HL-60/S4 treated with phorbol 12-myristate 13-acetate at 8.2 ng/mL for 4 days and 3 days (cell line): ENCODE data around the gene AKR1C2.
"Not testable (repeated sequence)": the region's sequence is repeated elsewhere in the genome, so short reads cannot be mapped to it uniquely, and the experiment has no call there.

Experiments
- in situ Hi-C: fragments of 300-500 bp; cut with MboI; formaldehyde crosslinking; loops from 2 replicates; pipeline ENCODE4 v1.15.0; 2022; ENCODE audit warnings: low sequenced_read_pairs

The AKR1C2 gene

GRCh38 chr10:4990217-4990616 lies 13.4 kb downstream of the AKR1C2 start:
- in situ Hi-C loops: no loop called here

- in situ Hi-C loops: not testable (repeated sequence)
These were observed 15.5 kb downstream of the AKR1C2 start for GRCh38 chr10:4988000-4988641.

- in situ Hi-C loops: no loop called here
These were observed 18.6 kb downstream of the AKR1C2 start for GRCh38 chr10:4984971-4985594.

- in situ Hi-C loops: no loop called here
These were observed 19.4 kb downstream of the AKR1C2 start for GRCh38 chr10:4984223-4984622.

GRCh38 chr10:4983615-4984216 lies 19.9 kb downstream of the AKR1C2 start:
- in situ Hi-C loops: no loop called here

- in situ Hi-C loops: no loop called here
These were observed 20.9 kb downstream of the AKR1C2 start for GRCh38 chr10:4982764-4983226.

- in situ Hi-C loops: no loop called here
These were observed 21.8 kb downstream of the AKR1C2 start for GRCh38 chr10:4981722-4982471.

- in situ Hi-C loops: no loop called here
These were observed 22.9 kb downstream of the AKR1C2 start for GRCh38 chr10:4980793-4981192.

GRCh38 chr10:4978870-4979269 lies 24.8 kb downstream of the AKR1C2 start:
- in situ Hi-C loops: no loop called here

- in situ Hi-C loops: no loop called here
These were observed 26.6 kb downstream of the AKR1C2 start for GRCh38 chr10:4977025-4977424.

- in situ Hi-C loops: not testable (repeated sequence)
These were observed 29.3 kb downstream of the AKR1C2 start for GRCh38 chr10:4974400-4974799.

GRCh38 chr10:4973294-4973693 lies 30.4 kb downstream of the AKR1C2 start:
- in situ Hi-C loops: not testable (repeated sequence)

GRCh38 chr10:4972369-4973142 lies 31.1 kb downstream of the AKR1C2 start:
- in situ Hi-C loops: not testable (repeated sequence)

GRCh38 chr10:4970362-4970761 lies 33.3 kb downstream of the AKR1C2 start:
- in situ Hi-C loops: not testable (repeated sequence)

- in situ Hi-C loops: not testable (repeated sequence)
These were observed 34.4 kb downstream of the AKR1C2 start for GRCh38 chr10:4969289-4969688.

- in situ Hi-C loops: not testable (repeated sequence)
These were observed 36.5 kb downstream of the AKR1C2 start for GRCh38 chr10:4967189-4967588.

- in situ Hi-C loops: not testable (repeated sequence)
These were observed 37.9 kb downstream of the AKR1C2 start for GRCh38 chr10:4965763-4966162.

GRCh38 chr10:4963815-4964154 lies 39.9 kb downstream of the AKR1C2 start:
- in situ Hi-C loops: not testable (repeated sequence)

GRCh38 chr10:4962876-4963814 lies 40.5 kb downstream of the AKR1C2 start, which contains the start of gene AKR1C1:
Gene AKR1C1, plus strand, starts transcription at chr10:4963415. Its CDS starts 30 bp downstream, at chr10:4963445.
- in situ Hi-C loops: not testable (repeated sequence)

- in situ Hi-C loops: not testable (repeated sequence)
These were observed 41.3 kb downstream of the AKR1C2 start for GRCh38 chr10:4962308-4962707.
